Sigmoid colon (tissue), 4 donors: Measurements from ENCODE around the gene PSPC1.

Experiments used
- CTCF ChIP-seq, 4 experiments: fragments of 450-650 bp in 3 of 4; fragments of 200-600 bp in 1 of 4; IDR thresholded peaks; one replicate each; pipeline ENCODE4 v1.5.1; 2016 to 2019; ENCODE audit warnings: antibody characterized with exemption in 4 of 4, mild to moderate bottlenecking in 3 of 4, moderate library complexity in 2 of 4
- EP300 ChIP-seq, 4 donors: sonication (generic); formaldehyde crosslinking; IDR thresholded peaks; one replicate each; pipeline ENCODE4 v1.6.1; 2017; ENCODE audit warnings: antibody characterized with exemption in 4 of 4
- POLR2A ChIP-seq, 2 donors: fragments of 450-650 bp; IDR thresholded peaks; one replicate each; pipeline ENCODE4 v1.6.1; 2016; ENCODE audit warnings: antibody characterized with exemption in 2 of 2, mild to moderate bottlenecking in 2 of 2, moderate library complexity in 2 of 2
- POLR2AphosphoS5 ChIP-seq, 4 donors: sonication (generic); formaldehyde crosslinking; IDR thresholded peaks; one replicate each; pipeline ENCODE4 v1.6.1; 2017; ENCODE audit warnings: antibody characterized with exemption in 4 of 4

GRCh38 chr13:19781526-19781925 is 1.2 kb downstream of the PSPC1 start:
- no peak for TF ChIP-seq POLR2A (IDR thresholded peaks at IDR 0.05)
- TF ChIP-seq POLR2AphosphoS5 (IDR thresholded peaks at IDR 0.05), result no peak
- no peak for TF ChIP-seq CTCF (IDR thresholded peaks at IDR 0.05)
- TF ChIP-seq EP300 (IDR thresholded peaks at IDR 0.05), result no peak
